ENCODE data around the gene PDE1A. TPM values are rescaled to one million over a fixed set of nuclear protein-coding genes. Genes with fewer than 3 reads are reported as not detected.

The PDE1A gene
- total RNA-seq, 1 experiment from 2014 or later = 0.11 TPM

GRCh38 chr2:182115258-182115657 is 311.6 kb downstream of the PDE1A start:
- CTCF ChIA-PET = interaction anchor here (0.5 kb wide), 1 partner anchor 713 kb away, joined by 6 read pairs; no protein-coding TSS in a partner anchor
- Histone ChIP-seq H3K27me3 (ENCODE audit: insufficient read depth, low read depth) (no peaks in the 10 kb centered on the region), H3K4me3 (no peak overlapping the region), H3K4me2 (no peak overlapping the region), H4K20me1 (ENCODE audit: insufficient read depth) (no peaks in the 10 kb centered on the region), H2AFZ (no peak overlapping the region), H3K9me2 (ENCODE audit: insufficient read depth) (no peaks in the 10 kb centered on the region), H3F3A (ENCODE audit: insufficient read depth, low read depth) (no peaks in the 10 kb centered on the region), H3K36me3 (ENCODE audit: low read depth) (no peaks in the 10 kb centered on the region), H3K9me3 (ENCODE audit: insufficient read depth, low read depth) (no peaks in the 10 kb centered on the region), H3K79me2 (ENCODE audit: low read depth) (no peaks in the 10 kb centered on the region), H3K27ac (no peak overlapping the region), H3K4me1 (replicated peaks; ENCODE audit: insufficient read depth) (no peaks in the 10 kb centered on the region)
- POLR2A ChIA-PET (ENCODE audit: unreplicated experiment) = no interaction called here
- BruUV-seq (replicated peaks) = no TSS peak
- intact Hi-C loops (cut with micrococcal nuclease; ENCODE audit: unreplicated experiment) = no loop called here
- no peak for DNase-seq
- TF ChIP-seq EZH2 (IDR thresholded peaks at IDR 0.05; ENCODE audit: low read depth) (no peak), CTCF (conservative IDR thresholded peaks at IDR 0.05) (no peak)

- H3K27me3 ChIP-seq (ENCODE audit: insufficient read depth, low read depth) = no peaks in the 10 kb centered on the region
- BruUV-seq (replicated peaks) = no TSS peak
- no peaks in the 10 kb centered on the region for H3F3A ChIP-seq (ENCODE audit: insufficient read depth, low read depth)
- no peaks in the 10 kb centered on the region for H3K79me2 ChIP-seq (ENCODE audit: low read depth)
- H3K4me2 ChIP-seq = no peak overlapping the region
- TF ChIP-seq EZH2 (IDR thresholded peaks at IDR 0.05; ENCODE audit: low read depth) (no peak), CTCF (conservative IDR thresholded peaks at IDR 0.05) (no peak)
- no peaks in the 10 kb centered on the region for H3K36me3 ChIP-seq (ENCODE audit: low read depth)
- no peak for DNase-seq
- CTCF ChIA-PET = no interaction called here
- no peaks in the 10 kb centered on the region for H3K9me2 ChIP-seq (ENCODE audit: insufficient read depth)
- H2AFZ ChIP-seq = no peak overlapping the region
- POLR2A ChIA-PET (ENCODE audit: unreplicated experiment) = no interaction called here
- no peak overlapping the region for H3K27ac ChIP-seq
- H4K20me1 ChIP-seq (ENCODE audit: insufficient read depth) = no peaks in the 10 kb centered on the region
- no peak overlapping the region for H3K4me3 ChIP-seq
- H3K9me3 ChIP-seq (ENCODE audit: insufficient read depth, low read depth) = no peaks in the 10 kb centered on the region
- no peaks in the 10 kb centered on the region for H3K4me1 ChIP-seq (replicated peaks; ENCODE audit: insufficient read depth)
- intact Hi-C loops (cut with micrococcal nuclease; ENCODE audit: unreplicated experiment) = no loop called here
Observed at GRCh38 chr2:182113334-182113733, 313.5 kb downstream of the PDE1A start.

GRCh38 chr2:182110347-182110746 is 316.5 kb downstream of the PDE1A start:
- H3K9me2 ChIP-seq (ENCODE audit: insufficient read depth) = no peaks in the 10 kb centered on the region
- no TSS peak for BruUV-seq (replicated peaks)
- no peaks in the 10 kb centered on the region for H3K4me1 ChIP-seq (replicated peaks; ENCODE audit: insufficient read depth)
- no peak overlapping the region for H3K27ac ChIP-seq
- no peak overlapping the region for H2AFZ ChIP-seq
- H3K4me3 ChIP-seq = no peak overlapping the region
- ChIA-PET CTCF (no interaction called here), POLR2A (ENCODE audit: unreplicated experiment) (no interaction called here)
- H3K27me3 ChIP-seq (ENCODE audit: insufficient read depth, low read depth) = no peaks in the 10 kb centered on the region
- no peaks in the 10 kb centered on the region for H3K79me2 ChIP-seq (ENCODE audit: low read depth)
- TF ChIP-seq EZH2 (IDR thresholded peaks at IDR 0.05; ENCODE audit: low read depth) = no peak
- TF ChIP-seq CTCF (conservative IDR thresholded peaks at IDR 0.05) = no peak
- no peak overlapping the region for H3K4me2 ChIP-seq
- H3F3A ChIP-seq (ENCODE audit: insufficient read depth, low read depth) = no peaks in the 10 kb centered on the region
- H3K36me3 ChIP-seq (ENCODE audit: low read depth) = no peaks in the 10 kb centered on the region
- H3K9me3 ChIP-seq (ENCODE audit: insufficient read depth, low read depth) = no peaks in the 10 kb centered on the region
- intact Hi-C loops (cut with micrococcal nuclease; ENCODE audit: unreplicated experiment) = no loop called here
- DNase-seq = no peak
- no peaks in the 10 kb centered on the region for H4K20me1 ChIP-seq (ENCODE audit: insufficient read depth)
